ENCODE measurements around the gene GABRR1.

The GABRR1 gene

GRCh38 chr6:89215391-89215790 is 1.8 kb downstream of the GABRR1 start:
- no peak for DNase-seq (ENCODE audit: low read depth in 2 of 2)

GRCh38 chr6:89214197-89214596 is 3.0 kb downstream of the GABRR1 start:
- no peak for DNase-seq (ENCODE audit: low read depth in 2 of 2)

GRCh38 chr6:89212472-89212871 is 4.7 kb downstream of the GABRR1 start:
- no peak for DNase-seq (ENCODE audit: low read depth in 2 of 2)

- no peak for DNase-seq (ENCODE audit: low read depth in 2 of 2)
Observed at GRCh38 chr6:89209457-89209856, 7.7 kb downstream of the GABRR1 start.

GRCh38 chr6:89208551-89208950 is 8.6 kb downstream of the GABRR1 start:
- DNase-seq (ENCODE audit: low read depth in 2 of 2) = no peak

GRCh38 chr6:89205819-89206218 is 11.3 kb downstream of the GABRR1 start:
- DNase-seq (ENCODE audit: low read depth in 2 of 2) = no peak

- no peak for DNase-seq (ENCODE audit: low read depth in 2 of 2)
Observed at GRCh38 chr6:89204096-89204495, 13.1 kb downstream of the GABRR1 start.

- no peak for DNase-seq (ENCODE audit: low read depth in 2 of 2)
Observed at GRCh38 chr6:89200706-89201215, 16.4 kb downstream of the GABRR1 start.

- no peak for DNase-seq (ENCODE audit: low read depth in 2 of 2)
Observed at GRCh38 chr6:89199579-89199978, 17.6 kb downstream of the GABRR1 start.

- DNase-seq (ENCODE audit: low read depth in 2 of 2) = no peak
Observed at GRCh38 chr6:89198235-89198634, 18.9 kb downstream of the GABRR1 start.

GRCh38 chr6:89197141-89197540 is 20.0 kb downstream of the GABRR1 start:
- DNase-seq (ENCODE audit: low read depth in 2 of 2) = no peak

- DNase-seq (ENCODE audit: low read depth in 2 of 2) = no peak
Observed at GRCh38 chr6:89194559-89194958, 22.6 kb downstream of the GABRR1 start.

GRCh38 chr6:89190741-89191140 is 26.4 kb downstream of the GABRR1 start:
- DNase-seq (ENCODE audit: low read depth in 2 of 2) = no peak

GRCh38 chr6:89187504-89187903 is 29.7 kb downstream of the GABRR1 start:
- no peak for DNase-seq (ENCODE audit: low read depth in 2 of 2)

GRCh38 chr6:89186762-89187161 is 30.4 kb downstream of the GABRR1 start:
- no peak for DNase-seq (ENCODE audit: low read depth in 2 of 2)

- DNase-seq (ENCODE audit: low read depth in 2 of 2) = no peak
Observed at GRCh38 chr6:89184344-89184743, 32.8 kb downstream of the GABRR1 start.

- DNase-seq (ENCODE audit: low read depth in 2 of 2) = no peak
Observed at GRCh38 chr6:89183294-89183693, 33.9 kb downstream of the GABRR1 start.

GRCh38 chr6:89180971-89181370 is 36.2 kb downstream of the GABRR1 start:
- DNase-seq (ENCODE audit: low read depth in 2 of 2) = no peak

GRCh38 chr6:89180112-89180511 is 37.0 kb downstream of the GABRR1 start:
- DNase-seq (ENCODE audit: low read depth in 2 of 2) = no peak

GRCh38 chr6:89173634-89174033 is 43.5 kb downstream of the GABRR1 start:
- no peak for DNase-seq (ENCODE audit: low read depth in 2 of 2)

- no peak for DNase-seq (ENCODE audit: low read depth in 2 of 2)
Observed at GRCh38 chr6:89172131-89172530, 45.0 kb downstream of the GABRR1 start.

- DNase-seq (ENCODE audit: low read depth in 2 of 2) = no peak
Observed at GRCh38 chr6:89162047-89162371, 55.1 kb downstream of the GABRR1 start.

- DNase-seq (ENCODE audit: low read depth in 2 of 2) = no peak
Observed at GRCh38 chr6:89161326-89162046, 55.7 kb downstream of the GABRR1 start.

All from stimulated activated CD4-positive, alpha-beta T cell treated with anti-CD3 and anti-CD28 coated beads, Interleukin-15, amount 100 ng/mL, for 48 hours (primary cell).